Hypothalamus (tissue), 51 donors: ENCODE measurements around the gene CD22.
"Not testable (repeated sequence)": the region's sequence is repeated elsewhere in the genome, so short reads cannot be mapped to it uniquely, and the experiment has no call there.

Source experiments
- DNase-seq, 51 donors: peaks; one replicate each; lab custom pipeline; 2025; lab: John Stamatoyannopoulos, UW

CD22 gene

GRCh38 chr19:35353635-35354034, 24.6 kb downstream of the CD22 start:
- DNase-seq, result no peak

GRCh38 chr19:35354898-35355297, 25.9 kb downstream of the CD22 start:
- no peak for DNase-seq

GRCh38 chr19:35355791-35356460, 26.9 kb downstream of the CD22 start:
- no peak for DNase-seq

GRCh38 chr19:35357867-35358573, 29.0 kb downstream of the CD22 start, which contains the start of gene FFAR3:
Gene FFAR3, plus strand, starts transcription at chr19:35358460. Its CDS starts 431 bp downstream, at chr19:35358891.
- peak in 10 of 51 donors; percentile 9 to 46 (median 15) for DNase-seq

- DNase-seq, result not testable (repeated sequence)
Observed at GRCh38 chr19:35358834-35359233, 29.8 kb downstream of the CD22 start.

- DNase-seq, result not testable (repeated sequence)
Observed at GRCh38 chr19:35359395-35359794, 30.4 kb downstream of the CD22 start.

GRCh38 chr19:35360081-35360480, 31.1 kb downstream of the CD22 start:
- DNase-seq, result not testable (repeated sequence)

- no peak for DNase-seq
Observed at GRCh38 chr19:35360880-35361420, 32.0 kb downstream of the CD22 start.

- DNase-seq, result no peak
Observed at GRCh38 chr19:35362261-35363000, 33.4 kb downstream of the CD22 start.

GRCh38 chr19:35363001-35363590, 34.1 kb downstream of the CD22 start:
- DNase-seq, result no peak

- DNase-seq, result no peak
Observed at GRCh38 chr19:35363711-35364425, 34.9 kb downstream of the CD22 start.

GRCh38 chr19:35365303-35365702, 36.3 kb downstream of the CD22 start:
- no peak for DNase-seq

GRCh38 chr19:35368378-35368777, 39.4 kb downstream of the CD22 start:
- no peak for DNase-seq

GRCh38 chr19:35369522-35369921, 40.5 kb downstream of the CD22 start:
- no peak for DNase-seq

GRCh38 chr19:35370722-35371121, 41.7 kb downstream of the CD22 start, which contains the start of gene GPR42:
Gene GPR42, plus strand, starts transcription at chr19:35371068. Its CDS starts 292 bp downstream, at chr19:35371360.
- DNase-seq, result no peak

- DNase-seq, result no peak
Observed at GRCh38 chr19:35373492-35373891, 44.5 kb downstream of the CD22 start.

- DNase-seq, result not testable (repeated sequence)
Observed at GRCh38 chr19:35374031-35374430, 45.0 kb downstream of the CD22 start.

GRCh38 chr19:35375505-35376307, 46.7 kb downstream of the CD22 start:
- DNase-seq, result no peak

- no peak for DNase-seq
Observed at GRCh38 chr19:35377656-35378055, 48.7 kb downstream of the CD22 start.
